ENCODE results near the gene AK2.
"Not testable (repeated sequence)": the region's sequence is repeated elsewhere in the genome, so short reads cannot be mapped to it uniquely, and the experiment has no call there.

Gene AK2

DNA sequence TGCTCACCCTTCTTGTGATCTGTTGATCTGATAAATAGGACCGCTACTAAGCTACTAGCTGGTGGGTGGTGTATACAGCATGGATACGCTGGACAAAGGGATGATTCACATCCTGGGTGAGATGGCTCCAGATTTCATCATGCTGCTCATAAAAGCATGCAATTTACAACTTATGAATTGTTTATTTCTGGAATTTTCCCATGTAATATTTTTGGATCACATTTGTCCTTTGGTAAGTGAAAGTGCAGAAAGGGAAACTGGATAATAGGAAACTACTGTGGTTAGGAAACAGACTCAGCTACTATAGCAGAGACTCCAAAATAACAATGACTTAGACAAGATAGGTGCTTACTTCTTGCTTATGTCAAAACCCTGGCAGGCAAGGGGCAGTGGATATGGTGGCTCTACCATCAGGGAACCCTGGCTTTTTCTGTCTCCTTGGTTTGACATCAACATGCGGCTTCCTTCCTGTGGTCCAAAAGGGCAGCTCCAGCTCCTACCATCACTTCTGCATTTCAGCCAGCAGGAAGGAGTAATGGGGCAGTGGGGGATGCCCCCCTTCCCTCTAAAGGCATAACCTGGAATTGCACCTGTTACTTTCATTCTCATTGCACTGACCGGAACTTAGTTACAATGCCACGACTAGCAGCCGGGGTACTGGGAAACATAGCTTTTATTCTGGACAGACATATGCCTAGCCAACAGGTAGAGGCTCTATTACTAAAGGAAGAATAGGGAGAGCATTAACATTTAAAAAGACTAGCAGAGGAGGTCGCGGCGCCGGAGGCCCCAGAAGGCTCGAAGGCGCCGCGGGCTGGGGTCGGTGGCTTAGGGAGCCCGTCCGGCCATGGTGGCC, 13.8 kb upstream of the AK2 start:
- DNase-seq: no peak

DNA sequence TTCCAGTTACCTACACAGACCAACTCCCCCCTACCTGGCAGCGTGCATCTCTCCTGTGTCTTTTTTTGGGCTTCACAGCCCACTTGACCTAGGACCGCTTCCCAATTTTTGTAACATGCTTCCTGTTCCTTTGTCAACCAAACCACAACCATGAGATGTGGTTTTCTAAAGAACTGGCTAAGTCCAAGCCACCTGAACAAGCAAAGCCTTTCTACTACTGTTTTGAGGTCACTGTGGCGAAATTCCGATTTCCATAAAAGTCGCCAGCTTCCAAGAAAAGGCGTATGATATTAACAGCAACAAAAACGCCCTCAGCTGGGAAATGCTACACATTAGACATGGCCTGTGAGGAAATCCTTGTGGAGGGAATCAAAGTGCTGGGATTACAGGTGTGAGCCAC, 12.7 kb upstream of the AK2 start:
- DNase-seq: no peak

DNA sequence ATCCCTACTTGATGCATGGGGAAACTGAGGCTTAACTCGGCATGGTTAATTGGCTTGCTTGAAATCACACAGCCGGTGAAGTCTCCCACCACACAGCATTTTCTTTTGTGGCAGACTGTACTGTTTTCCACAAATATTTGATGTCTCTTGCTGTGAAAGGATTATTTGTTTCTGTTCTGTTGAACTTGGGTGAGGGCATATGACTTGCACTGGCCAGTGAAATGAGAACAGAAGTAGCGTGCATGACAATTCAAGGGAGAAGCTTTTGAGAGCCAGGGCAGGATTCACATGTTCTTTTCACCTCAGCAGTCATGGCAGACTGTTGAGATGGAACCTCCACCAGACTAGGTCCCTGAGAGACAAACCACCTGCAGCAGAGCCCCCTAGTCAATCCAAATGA, 11.7 kb upstream of the AK2 start:
- DNase-seq: no peak

DNA sequence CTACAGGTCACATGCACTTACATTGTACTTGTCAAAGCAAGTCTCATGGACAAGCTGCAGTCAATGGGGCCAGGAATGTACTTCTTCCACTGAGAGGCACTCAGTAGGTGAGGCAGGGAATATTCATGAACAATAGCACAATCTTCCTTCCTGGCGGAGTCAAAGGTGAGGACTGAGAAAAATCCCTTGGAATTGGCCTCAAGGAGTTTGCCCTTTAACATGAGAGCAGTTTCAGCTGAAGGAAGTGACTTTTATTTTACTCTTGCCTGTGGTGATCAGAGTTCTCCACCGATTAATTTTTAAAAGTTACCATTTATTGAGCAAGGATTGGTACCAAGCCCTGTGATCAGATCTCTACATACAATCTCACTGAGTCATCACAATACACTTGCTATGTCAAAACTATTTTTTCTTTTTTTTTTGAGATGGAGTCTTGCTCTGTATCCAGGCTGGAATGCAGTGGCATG, 11.2 kb upstream of the AK2 start:
- no peak for DNase-seq

DNA sequence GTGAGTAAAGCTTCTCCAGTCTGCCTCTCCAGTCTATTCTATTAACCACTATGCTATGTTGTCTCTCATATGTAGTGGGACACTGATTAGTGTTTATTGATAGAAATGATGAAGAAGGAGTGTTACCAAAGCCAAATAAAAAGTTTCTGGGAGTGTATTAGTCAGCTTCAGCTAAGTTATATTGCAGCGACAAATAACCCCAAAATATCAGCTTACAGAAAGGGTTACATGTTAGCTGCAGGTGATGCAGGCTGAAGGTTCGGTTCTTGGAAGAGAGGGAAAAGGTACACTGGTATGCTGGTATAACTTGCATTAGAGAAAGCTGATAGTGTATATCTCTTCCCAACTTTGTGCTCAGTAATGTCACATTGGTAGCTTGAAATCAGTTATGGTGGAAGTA, 10.6 kb upstream of the AK2 start:
- no peak for DNase-seq

DNA sequence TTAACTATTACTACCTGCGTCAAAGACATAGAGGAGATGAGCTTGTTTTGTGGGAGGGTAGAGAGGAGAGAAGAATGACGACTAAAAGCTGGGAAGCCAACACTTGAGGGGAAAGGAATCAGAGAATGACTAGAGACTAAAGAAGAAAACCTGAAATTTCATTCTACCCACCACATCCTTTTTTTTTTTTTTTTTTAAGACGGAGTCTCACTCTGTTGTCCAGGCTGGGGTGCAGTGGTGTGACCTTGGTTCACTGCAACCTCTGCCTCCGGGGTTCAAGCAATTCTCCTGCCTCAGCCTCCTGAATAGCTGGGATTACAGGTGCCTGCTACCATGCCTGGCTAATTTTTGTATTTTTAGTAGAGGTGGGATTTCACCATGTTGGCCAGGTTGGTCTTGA, 9.6 kb upstream of the AK2 start:
- DNase-seq: not testable (repeated sequence)

DNA sequence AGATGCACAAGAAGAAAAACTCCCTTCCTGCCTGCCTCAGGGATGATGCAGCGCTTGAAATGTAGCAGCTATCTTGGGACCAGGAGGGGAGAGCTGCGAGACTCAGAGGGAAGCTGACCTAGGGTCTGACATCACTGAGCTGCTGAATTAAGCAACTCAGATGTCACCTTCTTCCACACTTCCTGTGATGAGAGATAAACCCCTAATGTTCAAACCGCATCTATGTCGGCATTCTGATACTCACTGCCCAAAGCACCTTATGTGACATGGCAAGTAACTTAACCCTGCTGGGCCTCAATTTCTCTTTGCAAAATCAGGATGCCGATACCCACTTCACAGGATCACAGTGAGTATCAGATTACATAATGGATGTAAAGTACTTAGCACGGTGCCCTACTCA, 9.1 kb upstream of the AK2 start:
- DNase-seq: peak; percentile 60

DNA sequence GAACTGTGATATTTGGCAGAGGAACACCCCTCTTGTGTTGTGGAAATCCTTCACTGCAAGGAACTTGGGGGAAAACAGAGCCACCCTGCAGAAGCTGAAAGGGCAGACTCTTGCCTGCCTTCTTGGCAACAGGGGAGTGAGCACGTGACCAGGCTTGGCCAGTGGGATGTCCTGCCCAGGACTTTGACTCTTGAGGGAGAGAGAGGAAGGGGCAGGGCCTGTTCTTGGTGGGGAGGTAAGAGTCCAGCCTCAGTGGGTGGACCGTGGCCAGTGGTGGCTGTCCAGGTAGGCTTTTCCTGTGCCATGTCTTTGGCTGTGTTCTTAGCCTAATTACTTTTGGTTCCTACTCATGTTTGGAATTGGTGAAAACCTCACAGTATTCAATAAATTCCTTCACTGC, 8.6 kb upstream of the AK2 start:
- no peak for DNase-seq

DNA sequence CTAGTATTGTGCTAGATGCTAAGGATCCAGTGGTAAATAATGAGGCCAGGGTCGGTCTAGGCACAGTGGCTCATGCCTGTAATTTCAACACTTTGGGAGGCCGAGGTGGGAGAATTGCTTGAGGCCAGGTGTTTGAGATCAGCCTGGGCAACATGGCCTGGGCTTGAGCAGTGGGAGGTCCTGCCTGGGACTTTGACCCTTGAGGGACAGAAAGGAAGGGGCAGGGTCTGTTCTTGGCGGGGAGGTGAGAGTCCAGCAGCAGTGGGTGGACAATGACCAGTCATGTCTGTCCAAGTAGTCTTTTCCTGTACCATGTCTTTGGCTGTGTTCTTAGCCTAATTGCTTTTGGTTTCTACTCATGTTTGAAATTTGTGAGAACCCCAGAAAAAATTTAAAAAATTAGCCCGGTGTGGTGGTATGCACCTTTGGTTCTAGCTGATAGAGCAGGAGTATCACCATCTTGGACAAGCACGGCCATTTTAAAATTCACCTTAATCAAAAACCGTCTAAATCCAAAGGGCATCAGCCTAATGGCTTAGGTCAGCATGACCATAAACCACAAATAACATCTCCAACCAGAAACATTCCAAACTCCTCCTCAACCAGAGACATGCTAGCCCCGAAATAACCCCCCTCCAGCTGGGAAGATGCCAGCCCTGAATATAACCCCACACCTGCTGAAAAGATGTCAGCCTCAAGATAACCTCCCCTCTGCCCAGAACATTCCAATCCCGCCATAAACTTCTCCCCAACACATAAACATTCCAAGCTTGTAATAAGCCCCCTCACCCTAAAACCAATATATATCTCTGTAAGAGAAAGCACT, 6.8 kb upstream of the AK2 start:
- DNase-seq: no peak

DNA sequence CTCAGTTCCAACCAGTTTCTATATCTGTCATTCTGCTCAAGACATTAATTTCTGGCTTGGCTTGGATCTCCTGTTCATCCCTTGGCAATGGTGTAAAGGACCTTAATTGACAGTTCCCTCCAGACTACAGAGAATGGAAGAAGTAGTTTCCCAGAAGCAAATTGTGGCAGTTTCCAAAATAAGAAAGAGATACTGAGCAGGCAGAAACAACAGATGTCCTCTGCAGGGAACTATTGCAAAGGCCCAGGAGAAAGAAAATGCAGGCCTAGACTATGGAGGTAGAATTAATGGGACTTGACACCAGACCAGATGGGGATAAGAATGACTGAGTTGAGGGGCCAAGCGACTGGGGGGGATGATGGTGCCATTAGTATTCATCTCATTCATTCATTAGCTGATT, 6.1 kb upstream of the AK2 start:
- no peak for DNase-seq

DNA sequence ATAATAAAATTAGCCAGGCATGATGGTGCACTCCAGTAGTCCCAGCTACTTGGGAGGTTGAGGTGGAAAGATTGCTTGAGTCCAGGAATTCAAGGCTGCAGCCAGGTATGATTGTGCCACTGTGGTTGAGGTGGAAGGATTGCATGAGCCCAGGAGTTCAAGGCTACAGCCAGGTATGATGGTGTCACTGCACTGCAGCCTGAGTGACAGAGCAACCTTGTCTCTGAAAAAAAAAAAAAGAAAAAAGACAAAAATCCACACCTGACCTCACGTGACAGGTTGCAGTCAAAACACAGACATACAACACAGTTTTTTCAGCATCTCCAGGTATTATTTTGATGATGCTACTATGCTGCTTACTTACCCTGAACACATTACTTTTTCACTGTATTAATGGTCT, 4.3 kb upstream of the AK2 start:
- DNase-seq: no peak

DNA sequence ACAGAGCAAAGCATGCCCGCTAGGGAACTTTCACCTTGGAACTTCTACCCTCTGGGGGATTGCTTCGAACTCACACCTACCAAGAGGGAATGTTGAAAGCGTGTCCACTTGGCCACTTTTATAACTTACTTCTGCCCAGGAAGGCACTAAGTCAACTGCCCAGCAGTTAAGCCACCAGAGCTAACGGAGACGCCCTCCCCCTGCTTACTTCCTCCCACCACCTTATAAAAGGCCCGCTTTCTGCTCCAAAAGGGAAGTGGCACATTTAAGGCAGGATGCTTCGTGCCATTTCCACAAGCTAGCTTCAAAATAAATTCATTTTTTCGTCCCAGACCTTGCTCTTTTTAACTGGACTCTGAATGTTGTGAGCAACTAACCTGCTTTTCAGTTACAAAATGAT, 3.2 kb upstream of the AK2 start:
- no peak for DNase-seq

DNA sequence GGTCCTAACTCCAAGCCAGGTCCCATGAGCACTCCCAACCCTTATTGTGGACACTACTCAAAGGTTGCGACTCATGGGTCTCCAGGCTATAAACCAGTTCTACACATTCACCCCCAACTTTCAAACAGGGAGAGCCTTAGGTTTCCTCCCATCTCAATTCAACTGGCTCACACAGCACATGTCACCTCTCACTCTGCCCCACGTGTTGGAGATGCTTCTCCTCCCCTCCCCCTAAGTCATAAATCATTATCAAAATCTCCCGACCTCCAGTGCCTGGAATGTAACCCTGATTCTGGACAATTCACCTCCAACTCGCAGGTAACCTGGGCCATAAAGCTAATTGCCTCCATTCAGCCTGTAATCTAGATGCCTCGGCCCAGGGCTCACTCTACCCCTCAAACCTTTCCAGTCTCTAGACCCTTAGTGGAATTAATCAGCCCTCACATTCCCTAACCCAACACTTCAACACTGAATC, 595 bp downstream of the AK2 start:
- peak; percentile 47 for DNase-seq

DNA sequence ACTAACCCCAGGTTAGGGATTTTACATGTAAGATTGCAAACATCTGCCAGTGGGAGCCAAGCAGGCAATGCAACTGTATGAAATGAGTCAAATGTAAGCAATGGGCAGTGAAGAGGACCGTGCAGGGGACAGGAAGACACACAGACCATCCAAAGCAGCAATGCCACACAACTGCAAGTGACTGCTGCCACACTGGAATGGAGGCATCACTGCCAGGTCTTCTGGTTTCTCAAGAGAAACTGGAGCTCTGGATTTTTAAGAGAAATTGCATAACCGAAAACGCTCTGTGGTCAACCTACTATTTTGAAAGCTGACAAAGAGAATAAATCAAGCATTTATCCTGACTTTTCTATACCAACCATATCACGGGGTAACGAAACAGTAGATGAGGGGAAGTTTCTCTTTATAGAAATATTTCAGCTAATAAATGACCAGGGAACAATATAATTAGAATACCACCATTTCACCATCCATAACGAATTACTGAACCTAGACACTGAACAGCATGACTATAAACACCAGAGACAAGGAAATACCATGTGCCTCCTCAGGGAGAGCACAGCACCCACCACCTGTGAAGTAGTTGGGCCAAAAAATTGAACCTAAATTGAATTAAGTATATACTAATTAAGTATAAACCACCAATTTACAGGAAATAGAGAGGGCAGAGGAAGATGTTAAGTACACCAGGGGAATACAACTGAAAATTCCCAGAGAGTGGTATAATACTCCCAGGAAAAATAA, 4.4 kb downstream of the AK2 start:
- no peak for DNase-seq

DNA sequence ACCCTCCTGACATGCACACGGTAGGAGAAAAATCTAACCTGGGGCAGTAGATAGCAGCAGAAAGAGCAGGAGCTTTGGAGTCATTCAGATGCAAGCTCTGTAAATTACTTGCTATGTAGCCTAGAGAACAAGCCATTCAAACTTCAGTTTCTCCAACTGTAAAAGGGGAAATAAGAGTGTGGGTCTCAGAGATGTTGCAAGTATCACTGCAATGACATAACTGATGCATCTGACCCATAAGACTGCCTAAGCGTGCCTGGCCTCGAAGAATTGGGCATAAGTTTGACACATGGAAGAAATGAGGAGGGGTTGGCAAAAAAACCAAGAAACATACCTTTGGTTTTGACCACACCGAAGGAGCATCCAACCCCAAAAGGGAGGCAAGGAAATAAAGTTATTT, 5.2 kb downstream of the AK2 start:
- no peak for DNase-seq

DNA sequence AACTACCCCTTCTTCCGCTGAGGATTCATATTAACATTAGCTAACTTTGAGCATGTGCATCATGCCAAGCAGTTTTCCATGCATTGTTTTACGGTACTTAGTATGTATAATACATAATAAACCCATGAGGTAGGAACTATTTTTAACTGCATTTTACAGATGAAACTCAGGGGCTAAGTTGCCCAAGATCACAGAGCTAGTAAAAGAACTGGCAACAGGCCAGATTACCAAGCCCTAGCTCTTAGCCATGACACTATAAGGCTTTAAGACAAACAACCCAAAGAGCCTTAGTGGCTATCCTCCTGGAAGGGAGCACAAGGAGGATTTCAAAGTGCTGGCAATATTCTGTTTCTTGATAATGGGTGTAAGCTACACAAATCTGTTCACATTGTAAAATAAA, 6.1 kb downstream of the AK2 start:
- no peak for DNase-seq

DNA sequence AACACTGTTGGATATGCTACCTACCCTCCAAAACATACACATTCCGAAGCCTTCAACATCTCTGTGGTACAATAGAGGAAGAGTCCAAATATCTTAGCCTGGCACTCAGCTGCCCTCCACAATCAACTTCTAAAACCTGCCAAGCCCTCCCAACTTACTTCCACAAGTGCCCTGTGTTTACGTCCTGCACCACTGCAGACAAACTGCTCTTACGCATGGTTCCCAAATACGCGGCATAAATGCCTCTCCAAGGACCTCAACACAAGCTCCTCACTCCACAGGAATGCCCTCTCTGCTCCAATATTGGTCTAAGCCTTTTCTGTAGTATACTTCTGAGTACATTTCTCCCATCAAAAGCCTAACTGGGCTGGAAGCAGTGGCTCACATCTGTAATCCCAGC, 6.8 kb downstream of the AK2 start:
- DNase-seq: no peak

DNA sequence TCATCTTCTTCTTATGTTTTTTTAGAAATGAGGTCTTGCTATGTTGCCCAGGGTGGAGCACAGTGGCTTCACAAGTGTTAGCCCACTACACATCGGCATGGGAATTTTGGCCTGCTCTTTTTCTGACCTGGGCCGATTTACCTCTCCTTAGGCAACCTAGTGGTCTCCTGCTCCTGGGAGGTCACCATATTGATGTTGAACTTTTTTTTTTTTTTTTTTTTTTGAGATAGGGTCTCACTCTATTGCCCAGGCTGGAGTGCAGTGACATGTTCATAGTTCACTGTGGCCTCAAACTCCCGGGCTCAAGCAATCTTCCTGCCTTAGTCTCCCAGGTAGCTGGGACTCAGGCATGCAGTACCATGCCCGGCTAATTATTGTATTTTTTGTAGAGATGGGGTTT, 7.5 kb downstream of the AK2 start:
- DNase-seq: no peak

DNA sequence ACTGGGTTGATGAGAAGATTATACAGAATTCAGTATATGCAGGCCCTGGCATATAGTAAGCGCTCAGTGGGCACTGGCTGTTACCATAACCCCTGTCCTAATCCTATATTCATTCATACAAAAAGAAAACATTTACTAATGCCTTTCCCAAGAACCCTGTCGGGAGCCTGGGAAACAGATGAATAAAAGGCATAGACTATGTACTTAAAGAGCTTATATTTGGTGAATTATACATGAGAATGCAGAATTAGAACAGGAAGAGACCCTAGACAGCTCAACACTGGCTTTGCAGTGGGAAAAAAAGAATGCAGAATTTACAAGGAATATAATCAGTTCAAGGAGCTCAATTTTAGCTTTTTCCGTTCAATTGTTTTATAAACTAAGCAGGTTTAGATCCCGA, 10.9 kb downstream of the AK2 start:
- no peak for DNase-seq

DNA sequence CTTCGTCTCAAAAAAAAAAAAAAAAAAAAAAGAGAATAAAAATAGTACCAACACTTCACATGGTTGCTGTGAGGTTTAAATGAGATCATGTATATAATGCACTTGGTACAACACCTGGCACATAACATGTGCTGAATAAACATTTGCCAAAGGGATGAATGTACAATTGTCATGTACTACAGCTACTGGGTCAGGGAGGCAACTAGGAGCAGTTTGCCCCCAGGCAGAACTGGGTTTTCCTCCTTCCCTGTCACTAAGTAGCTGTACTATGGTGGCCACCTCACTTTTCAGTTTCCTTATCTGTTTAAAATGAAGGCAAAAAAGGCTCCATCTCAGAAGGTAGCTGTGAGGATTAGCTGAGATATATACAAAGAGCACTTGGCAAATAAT, 11.5 kb downstream of the AK2 start:
- DNase-seq: no peak

DNA sequence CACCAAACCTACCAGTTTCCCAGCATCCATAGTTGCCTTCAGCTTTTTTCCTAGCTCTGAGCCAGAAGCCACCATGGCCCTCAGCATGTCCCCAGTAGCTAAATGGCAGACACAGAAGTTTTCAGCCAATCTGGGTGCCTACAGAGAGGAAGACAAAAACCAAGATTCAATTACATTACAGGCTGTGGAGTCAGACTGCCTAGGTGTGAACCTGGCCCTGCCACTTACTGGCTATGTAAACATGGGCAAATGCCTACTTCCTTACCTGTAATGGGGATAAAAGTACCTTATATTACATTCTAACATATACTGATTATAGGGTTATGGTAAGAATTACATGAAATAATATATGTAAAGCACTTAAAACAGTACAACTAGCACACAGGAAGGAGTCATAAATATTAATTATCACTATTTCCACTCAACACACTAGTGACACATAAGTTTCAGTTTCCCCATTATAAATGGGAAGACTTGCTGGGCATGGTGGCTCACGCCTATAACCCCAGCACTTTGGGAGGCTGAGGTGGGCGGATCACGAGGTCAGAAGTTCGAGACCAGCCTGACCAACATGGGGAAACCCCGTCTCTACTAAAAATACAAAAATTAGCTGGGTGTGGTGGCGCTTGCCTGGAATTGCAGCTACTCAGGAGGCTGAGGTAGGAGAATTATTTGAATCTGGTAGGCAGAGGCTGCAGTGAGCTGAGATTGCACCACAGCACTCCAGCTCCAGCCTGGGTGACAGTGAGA, 12.1 kb downstream of the AK2 start:
- DNase-seq: peak; percentile 65

DNA sequence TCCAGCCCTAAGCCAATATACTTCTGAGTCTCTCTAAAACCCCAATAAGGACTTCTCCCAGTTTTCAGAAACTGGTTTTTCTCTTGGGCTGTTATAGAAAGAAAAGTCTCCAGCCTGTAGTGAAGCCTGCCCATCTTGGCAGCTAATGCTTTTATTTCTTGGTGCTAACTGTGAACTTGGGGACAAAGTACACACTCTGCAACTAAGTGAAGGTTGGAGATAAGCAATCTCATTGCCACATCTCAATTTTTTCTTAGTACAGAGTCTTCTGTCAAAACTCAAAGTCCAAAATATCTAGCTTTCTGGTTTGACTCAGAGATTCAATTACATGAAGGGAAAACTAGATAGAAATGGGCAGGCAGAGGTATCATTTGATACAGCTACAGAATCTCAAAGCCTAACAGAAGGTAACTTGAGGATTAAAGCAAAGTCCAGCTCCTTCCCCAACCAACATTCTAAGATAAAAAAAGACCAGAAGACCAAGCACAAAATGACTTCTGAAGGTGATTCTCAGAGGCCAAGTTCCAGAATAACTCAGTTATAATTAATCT, 14.0 kb downstream of the AK2 start:
- DNase-seq: no peak

Measured in activated CD4-positive, alpha-beta T cell treated with anti-CD3 and anti-CD28 coated beads, Interleukin-10, Interleukin-2, amounts not matched to agents 100 ng/mL and 50 ng/mL, durations not matched to agents 16 hours and 8 hours (primary cell).